Hepatic stellate cell (primary cell): Measurements from ENCODE around the gene ASMTL.
A peak's percentile ranks its signal among the peaks of the same experiment; 100 is the strongest.

Experiments used
- DNase-seq: peaks from one replicate; pipeline ENCODE4 v3.0.0; 2011; ENCODE audit warnings: low spot score

ASMTL gene

GRCh38 chrX:1403228-1403627 is 49.5 kb downstream of the ASMTL start:
- no peak for DNase-seq

DNA sequence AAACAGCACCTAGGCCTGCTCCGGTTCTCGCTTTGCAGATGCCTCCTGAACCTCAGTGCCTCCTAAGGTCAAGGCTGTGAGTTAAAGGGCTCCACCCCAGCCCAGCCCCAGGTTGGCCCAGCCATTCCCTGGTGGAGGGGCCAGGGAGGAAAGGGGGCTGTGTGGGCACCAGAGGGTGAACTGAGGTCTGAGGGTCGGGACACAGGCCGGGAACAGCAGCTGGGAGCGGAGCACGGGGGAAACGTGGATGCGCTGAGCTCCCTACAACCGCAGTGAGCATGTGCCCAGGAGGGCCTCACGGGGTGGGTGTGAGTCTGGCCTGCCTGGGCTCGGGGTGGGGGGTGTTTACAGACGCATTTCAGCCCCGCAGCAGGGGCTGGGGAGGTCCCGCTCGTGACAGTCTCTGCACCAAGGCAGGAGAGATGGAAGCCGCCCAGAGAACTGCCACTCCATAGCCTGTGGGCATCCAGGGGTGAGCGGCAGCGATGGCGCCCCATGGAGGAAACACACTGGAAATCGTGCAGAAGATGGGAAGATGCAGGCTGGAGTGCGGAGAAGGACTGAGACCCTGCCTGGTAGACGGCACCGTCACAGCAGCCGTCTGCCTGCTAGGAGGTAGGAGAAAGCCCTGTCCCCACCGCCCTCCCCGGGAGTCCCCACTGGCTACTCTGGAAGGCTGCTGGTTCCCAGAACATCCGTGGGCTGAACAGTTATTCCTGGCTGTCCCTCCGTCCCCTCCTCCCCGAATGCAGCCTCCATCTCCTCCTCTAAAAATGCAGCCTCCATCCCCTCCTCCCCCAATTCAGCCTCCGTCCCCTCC is 50.9 kb downstream of the ASMTL start:
- no peak for DNase-seq

- DNase-seq: no peak
These were observed 51.8 kb downstream of the ASMTL start for GRCh38 chrX:1400742-1401471.

GRCh38 chrX:1400049-1400448 is 52.7 kb downstream of the ASMTL start:
- no peak for DNase-seq

DNA sequence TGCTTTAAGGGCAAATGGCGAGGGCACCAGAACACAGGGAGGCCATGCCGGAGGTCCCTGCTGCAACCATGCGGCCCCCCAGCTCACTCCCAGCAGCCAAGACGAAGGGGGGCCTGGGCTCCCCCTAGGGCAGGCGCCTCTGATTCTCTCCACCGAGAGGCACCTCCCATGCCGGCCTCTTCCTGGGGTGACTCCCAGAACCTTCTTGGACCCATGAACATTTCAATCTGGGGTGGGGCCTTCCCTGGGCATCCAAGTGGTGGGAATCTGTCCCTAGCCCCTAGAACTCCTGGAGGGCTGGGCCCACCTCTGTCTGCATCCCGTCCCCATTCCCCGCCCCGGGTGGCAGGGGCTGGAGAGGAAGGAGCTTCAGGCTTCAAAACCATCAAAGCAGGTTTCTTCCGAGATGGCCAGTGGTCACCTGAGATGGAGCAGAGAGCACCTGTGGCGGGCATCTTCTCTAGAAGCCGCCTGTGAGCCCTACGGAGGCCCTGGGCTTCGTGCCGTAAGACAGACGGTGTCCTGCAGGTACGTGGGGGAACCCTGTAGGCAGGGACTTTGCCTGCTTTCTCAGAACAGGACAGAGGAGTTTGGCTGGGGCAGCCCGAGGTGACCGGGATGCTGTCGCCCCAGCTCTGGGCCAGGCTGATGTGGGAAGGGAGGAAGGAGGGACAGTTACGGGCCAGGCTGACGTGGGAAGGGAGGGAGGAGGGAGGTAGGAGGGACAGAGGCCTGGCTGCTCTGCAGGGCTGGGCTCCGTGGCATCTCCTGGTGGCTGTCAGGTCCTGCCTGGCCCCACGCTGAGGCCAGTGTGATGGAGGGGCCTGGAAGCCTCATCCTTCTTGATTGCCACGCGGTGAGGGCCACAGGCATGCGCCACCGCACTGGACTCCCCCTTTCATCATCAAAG is 54.0 kb downstream of the ASMTL start:
- DNase-seq: no peak

DNA sequence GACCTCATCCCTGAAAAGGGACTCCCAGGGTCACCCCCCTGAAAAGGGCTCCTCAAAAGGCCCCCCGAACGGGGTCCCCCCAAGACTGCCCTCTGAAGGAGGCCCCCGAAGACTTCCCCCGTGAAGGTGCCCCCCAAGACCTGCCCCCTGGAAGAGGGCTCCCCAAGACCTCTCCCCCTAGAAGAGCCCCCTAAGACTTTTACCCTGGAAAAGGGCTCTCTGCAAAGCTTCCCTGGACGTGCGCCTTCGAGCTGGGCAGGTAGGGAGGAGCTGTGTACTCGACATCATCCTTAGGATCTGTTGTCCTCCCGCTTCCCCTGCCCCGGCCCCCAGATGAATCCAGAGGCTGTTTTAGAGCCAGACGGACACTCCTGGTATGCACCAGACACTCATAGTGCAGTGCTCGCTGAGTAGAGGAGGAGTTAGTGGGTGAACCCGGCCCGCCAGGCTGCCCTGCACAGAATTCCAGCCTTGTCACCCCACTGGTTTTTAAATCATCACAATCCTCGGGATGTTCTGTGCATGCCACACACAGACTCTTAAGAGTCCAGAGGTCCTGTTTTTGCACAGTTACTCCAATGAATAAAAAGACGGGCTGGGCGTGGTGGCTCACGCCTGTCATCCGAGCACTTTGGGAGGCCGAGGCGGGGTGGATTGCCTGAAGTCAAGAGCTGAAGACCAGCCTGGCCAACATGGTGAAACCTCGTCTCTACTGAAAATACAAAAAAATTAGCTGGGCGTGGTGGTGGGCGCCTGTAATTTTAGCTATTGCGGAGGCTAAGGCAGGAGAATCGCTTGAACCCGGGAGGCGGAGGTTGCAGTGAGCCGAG is 55.1 kb downstream of the ASMTL start:
- DNase-seq: no peak

GRCh38 chrX:1397001-1397400 is 55.7 kb downstream of the ASMTL start:
- DNase-seq: no peak

DNA sequence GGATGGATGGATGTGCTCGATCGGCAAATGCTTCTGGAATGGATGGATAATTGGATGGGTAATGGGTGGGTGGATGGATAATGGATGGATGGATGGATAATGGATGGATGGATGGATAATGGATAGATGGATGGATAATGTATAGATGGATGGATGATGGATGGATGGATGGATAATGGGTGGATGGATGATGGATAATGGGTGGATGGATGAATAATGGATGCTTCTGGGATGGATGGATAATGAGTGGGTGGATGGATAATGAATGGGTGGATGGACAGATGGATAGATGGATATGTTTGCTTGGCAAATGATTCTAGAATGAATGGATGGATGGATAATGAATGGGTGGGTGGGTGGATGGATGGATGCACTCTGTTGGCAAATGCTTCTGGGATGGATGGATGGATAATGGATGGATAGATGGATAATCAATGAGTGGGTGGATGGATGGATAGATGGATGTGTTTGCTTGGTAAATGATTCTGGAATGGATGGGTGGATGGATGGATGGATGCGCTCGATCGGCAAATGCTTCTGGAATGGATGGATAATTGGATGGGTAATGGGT is 57.0 kb downstream of the ASMTL start:
- no peak for DNase-seq

DNA sequence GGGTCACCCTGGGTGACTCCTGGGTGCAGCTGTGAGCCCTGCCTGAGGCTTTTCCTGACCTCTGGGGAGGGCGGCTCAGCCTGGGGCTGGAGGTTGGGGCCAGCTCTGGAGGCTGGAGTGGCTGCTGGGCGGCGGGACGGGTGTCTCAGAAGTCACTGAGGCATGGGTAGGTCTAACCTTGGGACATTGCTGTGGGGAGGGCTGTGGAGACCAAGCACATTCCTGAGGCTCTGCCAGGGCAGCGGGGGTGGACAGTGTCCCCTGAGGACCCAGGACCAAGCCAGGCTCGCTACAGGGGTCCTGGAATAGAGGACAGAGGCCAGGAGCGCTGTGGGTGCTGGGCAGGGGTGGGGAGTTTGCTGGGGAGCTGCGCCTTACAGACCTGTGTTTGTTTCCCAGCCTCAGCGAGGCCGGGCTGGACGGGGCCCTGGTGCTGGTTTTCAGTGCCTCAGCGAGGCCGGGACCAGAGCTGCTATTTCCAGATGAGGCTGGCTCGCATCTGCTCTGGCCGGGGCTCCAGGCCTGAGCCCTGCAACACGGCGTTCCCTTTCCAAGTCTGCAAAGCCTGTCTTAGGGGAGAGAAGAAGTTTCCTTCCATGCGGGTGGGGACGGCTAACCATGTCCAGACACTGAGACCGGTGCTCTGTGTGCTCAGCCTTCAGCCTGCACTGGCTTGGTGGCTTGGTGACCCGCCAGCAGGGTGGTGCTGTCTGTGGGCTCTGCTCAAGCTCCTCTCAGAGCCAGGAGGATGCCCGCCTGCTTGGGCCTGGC is 57.8 kb downstream of the ASMTL start:
- no peak for DNase-seq

GRCh38 chrX:1393871-1394615 is 58.7 kb downstream of the ASMTL start:
- no peak for DNase-seq

- DNase-seq: peak; percentile 71
These were observed 60.2 kb downstream of the ASMTL start for GRCh38 chrX:1392376-1393068.

DNA sequence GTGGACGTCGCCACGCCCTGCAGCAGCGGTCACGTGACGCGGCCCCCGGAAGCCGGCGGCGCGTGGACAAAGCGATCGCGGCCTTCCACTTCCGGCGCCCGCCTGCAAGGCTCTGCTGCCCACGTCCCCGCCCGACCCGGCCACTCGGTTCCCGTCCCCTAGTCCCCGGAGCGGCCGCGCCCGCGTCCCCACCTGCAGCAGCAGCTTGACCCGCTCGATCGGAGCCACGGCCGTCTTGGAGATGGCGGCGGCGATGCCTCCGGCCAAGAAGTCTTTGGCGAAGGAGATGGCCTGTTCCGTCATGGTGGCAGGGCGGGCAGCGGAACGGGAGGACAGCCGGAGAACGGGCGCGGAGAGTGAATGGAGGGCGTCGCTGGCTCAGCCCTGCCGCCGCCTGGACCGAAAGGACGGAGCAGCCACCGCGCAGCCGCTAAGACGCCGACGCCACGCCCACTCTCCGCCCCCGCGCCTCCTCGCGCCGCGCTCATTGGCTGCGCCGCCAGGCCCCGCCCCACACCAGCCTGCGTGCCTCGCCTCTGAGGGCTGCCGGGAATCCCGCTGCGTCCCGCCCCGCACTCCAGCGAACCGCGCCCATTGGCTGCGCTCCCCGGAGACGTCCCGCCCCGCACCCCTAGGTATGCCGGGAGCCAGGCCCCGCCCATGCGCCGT is 60.9 kb downstream of the ASMTL start, which contains the start of gene SLC25A6:
SLC25A6 (minus strand) TSS at position 407 of the 669 bp plus-strand sequence; CDS start at position 303, 104 bp downstream.
- peak; percentile 99 for DNase-seq

GRCh38 chrX:1391370-1391706 is 61.4 kb downstream of the ASMTL start:
- DNase-seq: peak; percentile 98

DNA sequence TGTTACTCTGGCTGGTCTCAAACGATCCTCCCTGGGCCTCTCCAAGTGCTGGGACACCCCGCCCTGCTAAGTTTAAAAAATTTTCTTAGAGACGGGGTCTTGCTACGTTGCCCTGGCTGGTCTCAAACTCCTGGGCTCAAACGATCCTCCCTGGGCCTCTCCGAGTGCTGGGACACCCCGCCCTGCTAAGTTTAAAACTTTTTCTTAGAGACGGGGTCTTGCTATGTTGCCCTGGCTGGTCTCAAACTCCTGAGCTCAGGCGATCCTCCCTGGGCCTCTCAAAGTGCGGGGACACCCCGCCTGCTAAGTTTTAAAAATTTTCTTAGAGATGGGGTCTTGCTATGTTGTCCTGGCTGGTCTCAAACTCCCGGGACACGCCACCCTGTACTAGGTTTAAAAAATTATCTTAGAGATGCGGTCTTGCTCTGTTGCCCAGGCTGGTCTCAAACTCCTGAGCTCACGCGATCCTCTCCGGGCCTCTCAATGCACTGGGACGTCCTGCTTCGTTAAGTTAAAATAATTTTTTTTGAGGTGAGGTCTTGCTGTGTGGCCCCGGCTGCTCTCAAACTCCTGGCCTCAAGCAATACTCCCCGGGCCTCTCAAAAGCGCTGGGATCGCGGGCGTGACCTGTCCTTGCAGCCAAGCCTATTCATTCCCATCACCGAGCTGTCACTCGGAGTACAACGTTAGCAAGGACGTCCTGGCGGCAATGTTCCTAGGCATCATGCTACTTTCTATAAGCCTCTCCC is 61.9 kb downstream of the ASMTL start:
- DNase-seq: no peak

DNA sequence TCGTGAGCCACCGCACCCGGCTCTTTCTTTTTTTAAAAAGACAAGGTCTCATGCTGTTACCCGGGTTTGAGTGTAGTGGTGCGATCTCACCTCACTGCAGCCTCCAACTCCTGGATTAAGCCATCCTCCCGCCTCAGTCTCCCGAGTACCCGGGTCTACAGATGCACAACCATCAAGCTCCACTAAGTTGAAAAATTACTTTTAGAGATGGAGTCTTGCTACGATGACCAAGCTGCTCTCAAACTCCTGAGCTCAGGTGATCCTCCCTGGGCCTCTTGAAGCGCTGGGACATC is 62.8 kb downstream of the ASMTL start:
- DNase-seq: no peak

DNA sequence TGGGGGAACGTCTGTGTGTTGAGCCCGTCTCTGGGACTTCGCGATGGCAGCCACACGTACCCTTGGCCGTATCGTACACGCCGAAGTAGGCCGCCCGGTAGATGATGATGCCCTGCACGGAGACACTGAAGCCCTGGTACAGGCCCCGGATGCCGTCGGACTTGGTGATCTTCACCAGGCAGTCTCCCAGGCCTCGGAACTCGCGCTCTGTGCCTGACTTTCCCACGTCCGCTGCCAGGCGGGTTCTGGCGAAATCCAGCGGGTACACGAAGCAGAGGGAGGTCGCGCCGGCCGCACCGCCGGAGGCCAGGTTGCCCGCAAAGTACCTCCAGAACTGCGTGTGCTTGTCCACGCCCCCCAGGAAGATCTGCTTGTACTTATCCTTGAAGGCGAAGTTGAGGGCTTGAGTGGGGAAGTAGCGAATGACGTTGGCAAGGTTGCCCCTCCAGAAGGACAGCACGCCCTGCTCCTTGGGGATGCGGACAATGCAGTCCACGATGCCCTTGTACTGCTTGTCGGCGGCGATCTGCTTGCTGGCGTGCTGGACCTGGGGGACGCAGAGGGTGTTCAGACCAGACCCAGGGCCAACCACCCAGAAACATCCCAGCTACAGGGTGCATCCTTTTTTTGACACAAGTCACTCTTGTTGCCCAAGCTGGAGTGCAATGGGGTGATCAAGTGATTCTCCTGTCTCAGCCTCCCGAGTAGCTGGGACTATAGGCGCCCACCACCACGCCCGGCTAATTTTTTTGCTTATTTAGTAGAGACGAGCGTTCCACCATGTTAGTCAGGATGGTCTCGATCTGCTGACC is 63.3 kb downstream of the ASMTL start:
- DNase-seq: no peak

DNA sequence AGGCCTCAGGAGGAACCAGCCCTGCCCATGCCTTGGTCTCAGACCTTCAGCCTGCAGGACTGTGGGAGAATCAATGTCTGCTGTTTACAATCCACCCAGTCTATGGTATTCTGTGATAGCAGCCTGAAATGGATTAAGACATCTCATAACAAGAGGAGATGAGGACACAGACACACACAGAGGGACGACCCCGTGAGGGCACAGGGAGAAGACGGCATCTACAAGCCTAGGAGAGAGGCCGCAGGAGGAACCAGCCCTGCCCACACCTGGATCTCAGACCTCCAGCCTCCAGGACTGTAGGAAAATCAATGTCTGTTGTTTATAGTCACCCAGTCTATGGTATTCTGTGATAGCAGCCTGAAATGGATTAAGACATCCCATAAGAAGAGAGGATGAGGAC is 64.1 kb downstream of the ASMTL start:
- no peak for DNase-seq
